NCI-H82 treated with DMSO at 0.1 percent for 48 hours (cell line): ENCODE results near the gene PLCL2.

Source experiments
- DNase-seq: peaks from one replicate; lab custom pipeline; 2025; ENCODE audit not compliant: unreplicated experiment; lab: John Stamatoyannopoulos, UW

The PLCL2 gene

DNA sequence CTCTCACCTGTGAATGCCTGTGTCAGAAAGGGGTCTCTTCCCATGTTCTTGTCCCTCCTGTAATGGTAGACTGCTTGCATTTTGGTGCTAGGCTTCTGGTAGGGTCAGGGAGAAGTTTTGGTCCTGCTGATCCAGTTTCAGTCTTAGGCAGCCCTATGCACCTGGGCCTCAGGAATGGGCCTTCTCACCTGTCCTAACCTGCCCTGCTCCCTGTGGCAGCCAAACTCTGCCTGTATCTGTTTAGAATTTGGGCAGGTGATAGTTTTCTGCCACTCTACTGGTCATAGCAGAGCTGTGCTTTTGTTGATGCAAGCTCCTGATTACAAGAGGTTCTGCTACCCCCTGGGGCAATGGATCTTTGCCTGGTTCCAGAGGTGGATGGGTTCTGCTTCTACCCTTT lies 118.7 kb downstream of the PLCL2 start:
- DNase-seq = no peak

- DNase-seq = no peak
Observed at GRCh38 chr3:17006132-17006852, 121.5 kb downstream of the PLCL2 start.

GRCh38 chr3:17007284-17007683 lies 122.5 kb downstream of the PLCL2 start:
- no peak for DNase-seq

GRCh38 chr3:17009826-17010225 lies 125.1 kb downstream of the PLCL2 start:
- DNase-seq = no peak

GRCh38 chr3:17011728-17012338 lies 127.1 kb downstream of the PLCL2 start:
- no peak for DNase-seq

DNA sequence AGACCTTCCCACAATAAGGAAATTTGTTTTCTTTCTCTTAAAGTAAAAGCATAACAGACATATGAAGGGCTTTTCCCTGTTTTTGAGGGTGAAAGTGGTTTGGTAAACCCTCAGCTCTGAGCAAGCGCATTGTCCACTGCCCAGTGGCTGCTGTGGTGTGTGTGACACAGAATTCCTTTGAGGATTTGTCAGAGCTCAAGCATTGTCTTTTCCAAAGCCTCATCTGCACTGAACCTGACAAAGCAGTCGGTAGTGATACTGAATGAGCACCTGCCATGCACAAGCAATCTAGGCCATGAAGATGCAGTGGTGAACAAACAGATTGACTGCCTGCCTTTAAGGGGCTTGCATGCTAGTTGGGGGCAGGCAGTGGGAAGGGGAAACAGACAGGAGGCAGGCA lies 128.3 kb downstream of the PLCL2 start:
- no peak for DNase-seq

DNA sequence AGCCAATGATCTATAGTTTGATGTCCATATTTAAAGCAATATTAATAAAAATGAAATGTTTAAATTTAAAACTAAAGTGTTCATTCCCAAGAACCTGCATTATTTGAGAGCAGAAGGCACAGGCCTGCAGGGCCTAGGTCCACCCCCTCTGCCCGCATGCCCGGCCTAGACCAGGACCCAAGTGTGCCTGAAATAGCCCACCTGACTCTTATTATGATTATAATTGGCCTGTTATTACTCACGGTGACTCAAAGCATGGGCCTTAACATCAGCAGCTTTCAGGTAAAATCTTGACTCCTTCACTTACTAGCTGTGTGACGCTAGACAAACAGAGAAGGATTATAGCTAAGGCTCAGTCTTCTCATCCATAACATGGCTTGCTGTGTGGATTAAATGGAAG lies 128.8 kb downstream of the PLCL2 start:
- DNase-seq = no peak

DNA sequence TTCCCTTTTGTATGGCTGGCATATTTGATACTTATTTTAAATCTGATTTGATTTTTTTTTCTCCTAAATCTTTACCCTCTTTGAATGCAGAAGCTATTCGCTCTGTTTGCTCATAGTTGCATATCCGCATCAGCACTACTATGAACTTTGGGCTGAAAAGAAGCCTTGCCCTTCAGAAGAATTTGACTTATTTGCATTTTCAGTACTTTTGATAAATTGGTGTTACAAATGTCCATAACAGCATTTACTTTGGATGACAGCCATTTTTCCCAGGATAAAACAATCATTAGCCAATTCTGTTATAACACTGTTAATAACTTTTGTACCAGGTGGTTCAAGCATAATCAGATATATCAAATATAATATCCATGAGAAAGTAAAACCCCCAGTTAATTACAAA lies 129.5 kb downstream of the PLCL2 start:
- no peak for DNase-seq

GRCh38 chr3:17014709-17015108 lies 130.0 kb downstream of the PLCL2 start:
- DNase-seq = no peak

DNA sequence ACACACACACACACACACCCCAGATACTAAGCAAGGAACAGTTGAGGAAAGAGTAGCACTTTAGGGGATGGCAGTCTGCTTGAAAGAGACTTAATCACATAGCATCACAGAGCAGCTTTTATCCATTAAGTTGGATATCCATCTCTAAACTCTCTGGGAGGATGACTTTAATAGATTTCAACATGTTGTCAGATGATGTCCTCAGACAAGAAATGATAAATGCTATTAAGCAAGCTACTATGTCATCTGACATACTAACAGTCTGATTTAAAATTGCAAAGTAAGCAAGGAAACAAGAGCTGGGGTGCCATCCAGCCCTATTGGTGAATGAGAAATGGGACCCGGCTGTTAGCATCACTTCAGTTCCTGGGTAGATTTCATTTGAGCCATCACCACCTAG lies 136.9 kb downstream of the PLCL2 start:
- DNase-seq = no peak

DNA sequence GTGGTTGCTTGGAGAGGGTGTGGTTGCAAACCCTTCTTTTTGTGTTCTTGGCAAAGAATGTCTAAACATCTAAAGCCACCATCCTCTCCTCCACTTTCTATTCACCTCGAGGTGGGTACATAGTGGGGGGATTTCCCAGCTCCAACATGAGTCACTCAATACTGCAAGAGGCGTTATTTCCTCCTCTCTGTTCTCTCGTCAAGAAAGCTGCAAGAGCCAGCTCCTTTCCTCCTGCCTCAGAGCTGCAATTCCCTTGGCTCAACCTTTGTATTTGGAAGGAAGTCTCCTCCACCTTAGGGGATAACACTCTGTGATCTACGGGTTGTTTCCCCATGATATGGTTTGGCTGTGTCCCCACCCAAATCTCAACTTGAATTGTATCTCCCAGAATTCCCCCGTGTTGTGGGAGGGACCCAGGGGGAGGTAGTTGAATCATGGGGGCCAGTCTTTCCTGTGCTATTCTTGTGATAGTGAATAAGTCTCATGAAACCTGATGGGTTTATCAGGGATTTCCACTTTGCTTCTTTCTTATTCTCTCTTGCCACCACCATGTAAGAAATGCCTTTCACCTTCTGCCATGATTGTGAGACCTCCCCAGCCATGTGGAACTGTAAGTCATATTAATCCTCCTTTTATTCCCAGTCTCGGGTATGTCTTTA lies 138.4 kb downstream of the PLCL2 start:
- DNase-seq = no peak

DNA sequence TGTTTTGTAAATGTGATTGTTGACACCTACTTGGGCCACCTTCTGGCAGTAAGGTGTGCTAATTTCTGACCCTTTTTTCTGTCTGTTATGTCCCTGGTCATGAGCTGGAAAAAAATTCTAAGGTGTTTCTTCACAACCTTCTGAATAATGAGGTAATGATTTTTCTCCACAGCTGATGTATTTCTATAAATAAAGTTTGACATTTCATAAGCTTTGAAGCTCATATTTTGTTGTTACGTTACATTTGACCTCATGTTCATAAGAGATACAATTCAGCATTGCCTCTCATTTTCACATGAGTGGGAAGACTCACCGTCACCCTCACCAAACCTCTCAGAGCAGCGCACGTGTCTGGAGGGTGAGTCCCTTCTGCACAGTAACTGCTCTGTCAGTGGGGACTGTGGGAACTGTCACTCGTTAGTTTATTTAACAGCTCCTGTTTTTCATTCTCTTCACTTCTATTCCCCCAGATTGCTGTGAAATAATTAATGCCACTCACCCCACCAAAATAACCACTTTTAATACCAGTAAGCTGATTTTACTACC lies 140.9 kb downstream of the PLCL2 start:
- DNase-seq = no peak

DNA sequence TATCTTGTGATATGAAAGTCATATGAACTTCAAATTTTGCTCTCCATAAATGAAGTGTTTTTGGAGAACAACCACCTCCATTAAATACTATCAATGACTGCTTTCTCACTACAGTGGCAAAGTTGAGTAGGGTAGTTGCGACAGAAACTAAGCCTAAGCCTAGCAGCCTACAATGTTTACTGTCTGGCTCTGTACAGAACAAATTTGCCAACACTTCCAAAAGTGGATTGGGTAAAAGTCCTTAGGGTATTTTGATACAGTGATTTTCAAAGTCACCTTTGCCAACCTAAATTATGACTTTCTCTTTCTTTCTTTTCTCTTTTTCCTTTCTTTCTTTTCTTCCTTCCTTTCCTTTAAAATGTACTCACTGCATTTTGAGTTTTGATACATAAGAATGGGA lies 142.6 kb downstream of the PLCL2 start:
- no peak for DNase-seq

DNA sequence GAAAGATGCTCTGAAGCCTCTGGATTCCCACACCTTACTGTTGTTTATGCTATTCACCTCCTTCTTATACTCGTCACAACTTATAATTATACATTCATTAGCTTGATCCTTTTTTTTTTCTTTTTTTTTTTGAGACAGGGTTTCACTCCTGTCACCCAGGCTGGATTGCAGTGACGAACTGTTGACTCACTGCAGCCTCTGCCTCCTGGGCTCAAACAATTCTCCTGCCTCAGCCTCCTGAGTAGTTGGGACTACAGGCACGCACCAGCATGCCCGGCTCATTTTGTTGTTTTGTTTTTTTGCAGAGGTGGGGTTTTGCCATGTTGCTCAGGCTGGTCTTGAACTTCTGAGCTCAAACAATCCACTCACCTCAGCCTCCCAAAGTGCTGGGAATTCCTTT lies 143.6 kb downstream of the PLCL2 start:
- no peak for DNase-seq

- DNase-seq = no peak
Observed at GRCh38 chr3:17030438-17030837, 145.7 kb downstream of the PLCL2 start.

GRCh38 chr3:17030956-17031652 lies 146.3 kb downstream of the PLCL2 start:
- DNase-seq = no peak

DNA sequence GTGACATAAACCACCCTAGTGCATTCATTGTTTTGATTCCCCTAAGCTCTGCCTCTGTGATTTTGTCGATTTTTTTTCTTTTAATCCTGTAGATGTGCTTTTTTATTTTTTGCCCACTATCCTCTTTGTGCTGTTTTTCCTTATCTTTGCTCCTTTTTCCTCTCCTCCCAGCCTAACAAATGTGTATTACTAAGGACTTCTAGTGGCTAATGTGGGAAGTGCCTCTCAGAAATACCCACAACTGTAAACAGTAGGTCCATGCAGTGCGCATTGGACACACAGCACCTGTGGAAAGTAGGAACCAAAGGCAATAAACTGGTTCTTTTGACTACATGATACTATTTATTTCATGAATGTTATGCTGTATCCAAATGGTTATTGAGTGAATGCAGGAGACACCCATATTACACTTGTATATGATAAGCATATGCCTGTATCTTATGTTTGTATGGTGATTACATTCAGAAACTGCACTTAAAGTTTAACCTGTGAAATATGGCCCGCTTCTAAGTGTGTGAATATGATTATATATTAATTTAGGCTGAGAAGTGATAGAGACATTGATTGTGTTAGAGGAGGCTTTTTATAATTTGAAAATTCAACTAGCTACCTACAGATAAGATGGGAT lies 147.8 kb downstream of the PLCL2 start:
- DNase-seq = no peak

DNA sequence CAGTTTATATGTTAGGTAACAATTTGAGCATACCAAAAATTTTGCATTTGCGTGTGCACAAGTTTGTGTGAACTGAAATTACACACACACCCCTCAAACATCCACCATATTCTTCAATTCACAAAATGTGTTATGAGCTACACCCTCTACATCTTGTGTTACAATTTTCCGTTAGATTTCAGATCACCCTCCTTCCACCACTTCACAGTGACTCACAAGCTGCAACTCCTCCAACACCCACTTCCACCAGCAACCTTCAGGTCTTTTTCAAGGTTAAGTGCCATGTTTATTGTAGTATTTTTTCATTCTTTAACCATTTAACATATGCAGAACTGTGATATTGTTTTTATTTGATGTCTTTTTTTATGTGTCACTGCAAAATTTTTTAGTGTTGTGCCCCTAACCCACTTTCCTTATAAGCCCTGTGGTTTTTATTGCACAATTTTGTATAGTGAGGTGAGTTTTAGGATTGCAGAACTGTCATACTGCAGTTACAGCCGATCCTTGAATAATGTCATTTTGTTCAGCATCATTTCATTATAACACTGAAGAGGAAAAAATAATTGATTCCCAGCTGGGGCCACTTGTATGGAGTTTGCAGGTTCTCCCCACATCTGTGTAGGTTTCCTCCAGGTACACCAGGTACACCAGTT lies 148.9 kb downstream of the PLCL2 start:
- no peak for DNase-seq

- DNase-seq = no peak
Observed at GRCh38 chr3:17035033-17035432, 150.3 kb downstream of the PLCL2 start.

DNA sequence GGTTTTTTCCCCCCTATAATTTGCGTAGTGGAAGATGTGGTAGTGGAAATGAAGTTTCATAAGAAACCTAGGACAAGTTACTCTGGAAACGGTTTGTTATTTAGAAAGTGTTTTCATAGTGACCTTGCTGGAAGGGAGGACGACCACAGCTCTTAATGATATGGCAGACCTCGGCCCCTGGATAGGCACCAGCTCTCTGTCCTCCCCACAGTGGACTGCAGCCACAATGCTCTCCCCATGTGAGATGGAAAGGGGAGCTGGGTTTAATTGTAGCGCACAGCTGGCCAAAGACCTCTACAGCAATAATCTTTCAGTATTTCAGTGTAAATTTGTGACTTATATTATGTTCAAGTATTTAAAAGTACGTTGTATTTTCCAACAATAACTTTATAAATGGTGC lies 151.2 kb downstream of the PLCL2 start:
- no peak for DNase-seq

DNA sequence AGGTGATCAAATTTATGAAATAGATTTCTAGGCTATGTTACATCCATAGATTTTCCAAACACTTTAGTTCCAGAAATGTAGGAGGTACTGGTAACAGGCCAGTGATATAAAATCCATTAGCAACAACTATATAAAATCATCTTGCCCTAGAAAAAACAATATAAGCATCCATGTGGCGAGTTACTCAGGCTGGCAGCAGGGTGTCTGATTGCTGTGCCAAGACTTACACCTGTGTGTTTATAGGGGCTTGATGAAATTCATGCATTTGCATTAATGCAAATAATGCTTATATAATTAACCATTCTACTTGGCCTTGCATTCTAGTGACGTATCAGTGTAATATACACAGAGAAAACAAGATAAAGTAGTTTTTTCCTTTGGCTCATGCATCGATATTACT lies 153.4 kb downstream of the PLCL2 start:
- DNase-seq = no peak
